ENCODE results near the gene TERT.

DNA sequence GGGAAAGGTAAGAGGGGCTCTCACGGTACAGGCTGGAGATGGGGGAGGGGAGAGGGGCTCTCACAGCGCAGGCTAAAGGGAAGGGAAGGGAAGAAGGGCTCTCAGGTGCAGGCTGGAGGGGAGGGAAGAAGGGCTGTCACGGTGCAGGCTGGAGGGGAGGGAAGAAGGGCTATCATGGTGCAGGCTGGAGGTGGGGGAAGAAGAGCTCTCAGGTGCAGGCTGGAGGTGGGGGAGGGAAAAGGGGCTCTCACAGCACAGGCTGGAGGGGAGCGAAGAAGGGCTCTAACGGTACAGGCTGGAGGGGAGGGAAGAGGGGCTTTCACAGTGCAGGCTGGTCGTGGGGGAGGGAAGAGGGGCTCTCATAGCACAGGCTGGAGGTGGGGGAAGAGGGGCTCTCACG is 65.0 kb downstream of the TERT start:
- TF ChIP-seq, protein P1, sequence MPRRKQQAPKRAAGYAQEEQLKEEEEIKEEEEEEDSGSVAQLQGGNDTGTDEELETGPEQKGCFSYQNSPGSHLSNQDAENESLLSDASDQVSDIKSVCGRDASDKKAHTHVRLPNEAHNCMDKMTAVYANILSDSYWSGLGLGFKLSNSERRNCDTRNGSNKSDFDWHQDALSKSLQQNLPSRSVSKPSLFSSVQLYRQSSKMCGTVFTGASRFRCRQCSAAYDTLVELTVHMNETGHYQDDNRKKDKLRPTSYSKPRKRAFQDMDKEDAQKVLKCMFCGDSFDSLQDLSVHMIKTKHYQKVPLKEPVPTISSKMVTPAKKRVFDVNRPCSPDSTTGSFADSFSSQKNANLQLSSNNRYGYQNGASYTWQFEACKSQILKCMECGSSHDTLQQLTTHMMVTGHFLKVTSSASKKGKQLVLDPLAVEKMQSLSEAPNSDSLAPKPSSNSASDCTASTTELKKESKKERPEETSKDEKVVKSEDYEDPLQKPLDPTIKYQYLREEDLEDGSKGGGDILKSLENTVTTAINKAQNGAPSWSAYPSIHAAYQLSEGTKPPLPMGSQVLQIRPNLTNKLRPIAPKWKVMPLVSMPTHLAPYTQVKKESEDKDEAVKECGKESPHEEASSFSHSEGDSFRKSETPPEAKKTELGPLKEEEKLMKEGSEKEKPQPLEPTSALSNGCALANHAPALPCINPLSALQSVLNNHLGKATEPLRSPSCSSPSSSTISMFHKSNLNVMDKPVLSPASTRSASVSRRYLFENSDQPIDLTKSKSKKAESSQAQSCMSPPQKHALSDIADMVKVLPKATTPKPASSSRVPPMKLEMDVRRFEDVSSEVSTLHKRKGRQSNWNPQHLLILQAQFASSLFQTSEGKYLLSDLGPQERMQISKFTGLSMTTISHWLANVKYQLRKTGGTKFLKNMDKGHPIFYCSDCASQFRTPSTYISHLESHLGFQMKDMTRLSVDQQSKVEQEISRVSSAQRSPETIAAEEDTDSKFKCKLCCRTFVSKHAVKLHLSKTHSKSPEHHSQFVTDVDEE (CRISPR knock-in tag; IDR thresholded peaks at IDR 0.05) = no peak
- TF ChIP-seq RARB (CRISPR knock-in tag; IDR thresholded peaks at IDR 0.05) (no peak), PPARA (CRISPR knock-in tag; IDR thresholded peaks at IDR 0.05; ENCODE audit: borderline replicate concordance) (no peak), CSDC2 (CRISPR knock-in tag; IDR thresholded peaks at IDR 0.05) (no peak), SNAI2 (CRISPR knock-in tag; IDR thresholded peaks at IDR 0.05) (no peak), OSR1 (CRISPR knock-in tag; IDR thresholded peaks at IDR 0.05) (no peak), TOX (CRISPR knock-in tag; IDR thresholded peaks at IDR 0.05; ENCODE audit: borderline replicate concordance) (no peak), ZFP30 (CRISPR knock-in tag; IDR thresholded peaks at IDR 0.05) (no peak), ESRRG (CRISPR knock-in tag; IDR thresholded peaks at IDR 0.05) (no peak)
- TF ChIP-seq, protein P2, sequence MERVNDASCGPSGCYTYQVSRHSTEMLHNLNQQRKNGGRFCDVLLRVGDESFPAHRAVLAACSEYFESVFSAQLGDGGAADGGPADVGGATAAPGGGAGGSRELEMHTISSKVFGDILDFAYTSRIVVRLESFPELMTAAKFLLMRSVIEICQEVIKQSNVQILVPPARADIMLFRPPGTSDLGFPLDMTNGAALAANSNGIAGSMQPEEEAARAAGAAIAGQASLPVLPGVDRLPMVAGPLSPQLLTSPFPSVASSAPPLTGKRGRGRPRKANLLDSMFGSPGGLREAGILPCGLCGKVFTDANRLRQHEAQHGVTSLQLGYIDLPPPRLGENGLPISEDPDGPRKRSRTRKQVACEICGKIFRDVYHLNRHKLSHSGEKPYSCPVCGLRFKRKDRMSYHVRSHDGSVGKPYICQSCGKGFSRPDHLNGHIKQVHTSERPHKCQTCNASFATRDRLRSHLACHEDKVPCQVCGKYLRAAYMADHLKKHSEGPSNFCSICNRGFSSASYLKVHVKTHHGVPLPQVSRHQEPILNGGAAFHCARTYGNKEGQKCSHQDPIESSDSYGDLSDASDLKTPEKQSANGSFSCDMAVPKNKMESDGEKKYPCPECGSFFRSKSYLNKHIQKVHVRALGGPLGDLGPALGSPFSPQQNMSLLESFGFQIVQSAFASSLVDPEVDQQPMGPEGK (CRISPR knock-in tag; IDR thresholded peaks at IDR 0.05; ENCODE audit: borderline replicate concordance) = no peak
- TF ChIP-seq, protein P3, sequence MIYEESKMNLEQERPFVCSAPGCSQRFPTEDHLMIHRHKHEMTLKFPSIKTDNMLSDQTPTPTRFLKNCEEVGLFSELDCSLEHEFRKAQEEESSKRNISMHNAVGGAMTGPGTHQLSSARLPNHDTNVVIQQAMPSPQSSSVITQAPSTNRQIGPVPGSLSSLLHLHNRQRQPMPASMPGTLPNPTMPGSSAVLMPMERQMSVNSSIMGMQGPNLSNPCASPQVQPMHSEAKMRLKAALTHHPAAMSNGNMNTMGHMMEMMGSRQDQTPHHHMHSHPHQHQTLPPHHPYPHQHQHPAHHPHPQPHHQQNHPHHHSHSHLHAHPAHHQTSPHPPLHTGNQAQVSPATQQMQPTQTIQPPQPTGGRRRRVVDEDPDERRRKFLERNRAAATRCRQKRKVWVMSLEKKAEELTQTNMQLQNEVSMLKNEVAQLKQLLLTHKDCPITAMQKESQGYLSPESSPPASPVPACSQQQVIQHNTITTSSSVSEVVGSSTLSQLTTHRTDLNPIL (CRISPR knock-in tag; IDR thresholded peaks at IDR 0.05; ENCODE audit: low read depth) = no peak
- TF ChIP-seq, protein P4, sequence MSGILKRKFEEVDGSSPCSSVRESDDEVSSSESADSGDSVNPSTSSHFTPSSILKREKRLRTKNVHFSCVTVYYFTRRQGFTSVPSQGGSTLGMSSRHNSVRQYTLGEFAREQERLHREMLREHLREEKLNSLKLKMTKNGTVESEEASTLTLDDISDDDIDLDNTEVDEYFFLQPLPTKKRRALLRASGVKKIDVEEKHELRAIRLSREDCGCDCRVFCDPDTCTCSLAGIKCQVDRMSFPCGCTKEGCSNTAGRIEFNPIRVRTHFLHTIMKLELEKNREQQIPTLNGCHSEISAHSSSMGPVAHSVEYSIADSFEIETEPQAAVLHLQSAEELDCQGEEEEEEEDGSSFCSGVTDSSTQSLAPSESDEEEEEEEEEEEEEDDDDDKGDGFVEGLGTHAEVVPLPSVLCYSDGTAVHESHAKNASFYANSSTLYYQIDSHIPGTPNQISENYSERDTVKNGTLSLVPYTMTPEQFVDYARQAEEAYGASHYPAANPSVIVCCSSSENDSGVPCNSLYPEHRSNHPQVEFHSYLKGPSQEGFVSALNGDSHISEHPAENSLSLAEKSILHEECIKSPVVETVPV (CRISPR knock-in tag; IDR thresholded peaks at IDR 0.05) = no peak

All from SK-N-SH treated with all-trans-retinoic acid at 6 μM for 48 hours (cell line).